A673 (cell line): ENCODE measurements around the gene TMC4.

Source experiments
- EZH2 ChIP-seq: fragments of 200-600 bp; sonication (generic); IDR thresholded peaks from 2 replicates; pipeline ENCODE4 v1.6.1; 2017; ENCODE audit warnings: borderline replicate concordance, low read depth, mild to moderate bottlenecking, mixed read lengths, antibody characterized with exemption, low read length; ENCODE audit not compliant: poor library complexity, severe bottlenecking
- TF ChIP-seq, protein P1 (sequence below): fragments of 300-800, 200-600 bp; sonication (generic); conservative IDR thresholded peaks from 2 replicates; pipeline ENCODE4 v1.5.1; 2017; ENCODE audit warnings: low read depth, mild to moderate bottlenecking, antibody characterized with exemption, low read length, moderate library complexity, mixed read lengths

DNA sequence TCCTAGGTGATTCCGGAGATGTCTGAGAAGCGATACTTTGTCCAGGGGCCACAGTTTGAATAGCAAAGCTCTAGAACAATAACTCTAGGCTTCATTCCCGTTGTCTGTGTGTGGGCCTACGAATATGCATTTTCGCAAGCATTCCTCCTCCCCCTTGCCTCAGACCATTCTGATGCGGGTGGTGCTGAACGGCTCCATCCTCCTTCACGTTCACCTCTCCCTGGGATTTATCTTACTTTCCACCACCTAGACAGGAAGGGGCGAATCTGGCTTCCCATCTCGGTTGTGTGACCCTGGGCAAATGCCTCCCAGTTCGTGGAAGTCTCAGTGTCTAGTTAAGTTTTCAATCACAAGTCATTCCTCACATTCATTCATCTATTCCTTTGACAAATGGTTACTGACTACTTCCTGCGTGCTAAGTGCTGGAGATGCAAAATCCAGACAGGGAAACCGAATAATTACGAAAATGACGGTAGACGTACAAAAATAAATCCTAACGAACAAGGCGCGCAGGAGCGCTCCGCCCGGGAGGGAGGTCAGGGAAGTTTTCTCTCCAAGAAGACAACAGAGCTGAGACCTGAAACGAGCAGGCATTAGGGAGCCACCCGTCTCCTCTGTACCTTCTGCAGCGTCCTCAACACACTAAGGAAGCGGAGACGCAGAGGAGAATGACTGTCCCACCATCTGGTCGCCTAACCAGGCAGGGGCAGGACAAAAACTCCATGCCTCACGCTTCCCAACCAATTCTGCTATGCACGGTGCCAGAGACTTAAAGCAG lies 36.7 kb downstream of the TMC4 start:
- TF ChIP-seq, protein P1, sequence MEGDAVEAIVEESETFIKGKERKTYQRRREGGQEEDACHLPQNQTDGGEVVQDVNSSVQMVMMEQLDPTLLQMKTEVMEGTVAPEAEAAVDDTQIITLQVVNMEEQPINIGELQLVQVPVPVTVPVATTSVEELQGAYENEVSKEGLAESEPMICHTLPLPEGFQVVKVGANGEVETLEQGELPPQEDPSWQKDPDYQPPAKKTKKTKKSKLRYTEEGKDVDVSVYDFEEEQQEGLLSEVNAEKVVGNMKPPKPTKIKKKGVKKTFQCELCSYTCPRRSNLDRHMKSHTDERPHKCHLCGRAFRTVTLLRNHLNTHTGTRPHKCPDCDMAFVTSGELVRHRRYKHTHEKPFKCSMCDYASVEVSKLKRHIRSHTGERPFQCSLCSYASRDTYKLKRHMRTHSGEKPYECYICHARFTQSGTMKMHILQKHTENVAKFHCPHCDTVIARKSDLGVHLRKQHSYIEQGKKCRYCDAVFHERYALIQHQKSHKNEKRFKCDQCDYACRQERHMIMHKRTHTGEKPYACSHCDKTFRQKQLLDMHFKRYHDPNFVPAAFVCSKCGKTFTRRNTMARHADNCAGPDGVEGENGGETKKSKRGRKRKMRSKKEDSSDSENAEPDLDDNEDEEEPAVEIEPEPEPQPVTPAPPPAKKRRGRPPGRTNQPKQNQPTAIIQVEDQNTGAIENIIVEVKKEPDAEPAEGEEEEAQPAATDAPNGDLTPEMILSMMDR: no peak
- no peak for TF ChIP-seq EZH2
